Cardiac fibroblast (primary cell): ENCODE results near the gene CALHM1.
A peak's percentile ranks its signal among the peaks of the same experiment; 100 is the strongest.

ENCODE experiments used
- DNase-seq, 2 donors: peaks; one replicate each; pipeline versions ENCODE4 v3.0.0 to v3.0.0-alpha.2; 2010; ENCODE audit warnings: low read depth in 2 of 2
- H3K4me3 ChIP-seq, 2 donors: replicated peaks in 1 of 2; 1 replicate in 1 of 2; 2 replicates in 1 of 2; pipeline ENCODE4 v1.5.1; 2011; ENCODE audit warnings: low read depth in 2 of 2, low read length in 2 of 2, mild to moderate bottlenecking in 2 of 2, moderate library complexity in 1 of 2
- CTCF ChIP-seq: IDR thresholded peaks from one replicate; pipeline ENCODE4 v1.5.1; 2011; ENCODE audit warnings: low read depth, mild to moderate bottlenecking, low read length, inconsistent platforms

Gene CALHM1

GRCh38 chr10:103443475-103444185, 15.1 kb downstream of the CALHM1 start:
- no peak for DNase-seq
- no peak for TF ChIP-seq CTCF
- no peak overlapping the region for H3K4me3 ChIP-seq

GRCh38 chr10:103442031-103442461, 16.7 kb downstream of the CALHM1 start:
- peak; percentile 77 to 91 for DNase-seq
- H3K4me3 ChIP-seq, result no peak overlapping the region
- no peak for TF ChIP-seq CTCF

- no peak for TF ChIP-seq CTCF
- H3K4me3 ChIP-seq, result no peak overlapping the region
- DNase-seq, result no peak
Observed at GRCh38 chr10:103441611-103442010, 17.1 kb downstream of the CALHM1 start.

DNA sequence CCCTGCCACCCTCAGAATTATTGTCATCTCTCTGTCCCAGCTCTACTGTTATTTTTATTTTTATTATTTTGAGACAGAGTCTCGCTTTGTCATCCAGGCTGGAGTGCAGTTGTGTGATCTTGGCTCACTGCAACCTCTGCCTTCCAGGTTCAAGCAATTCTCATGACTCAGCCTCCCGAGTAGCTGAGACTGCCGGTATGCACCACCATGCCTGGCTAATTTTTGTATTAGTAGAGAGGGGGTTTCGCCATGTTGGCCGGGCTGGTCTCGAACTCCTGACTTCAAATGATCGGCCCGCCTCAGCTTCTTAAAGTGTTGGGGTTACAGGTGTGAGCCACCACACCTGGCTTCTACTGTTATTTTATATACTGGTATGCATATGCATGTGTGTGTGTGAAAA, 17.5 kb downstream of the CALHM1 start:
- no peak for TF ChIP-seq CTCF
- peak in 1 of 2 donors; percentile 47 for DNase-seq
- H3K4me3 ChIP-seq, result no peak overlapping the region

GRCh38 chr10:103440416-103440815, 18.3 kb downstream of the CALHM1 start:
- H3K4me3 ChIP-seq, result no peak overlapping the region
- TF ChIP-seq CTCF, result no peak
- no peak for DNase-seq

- no peak for TF ChIP-seq CTCF
- DNase-seq, result no peak
- H3K4me3 ChIP-seq, result no peak overlapping the region
Observed at GRCh38 chr10:103439776-103440175, 18.9 kb downstream of the CALHM1 start.

DNA sequence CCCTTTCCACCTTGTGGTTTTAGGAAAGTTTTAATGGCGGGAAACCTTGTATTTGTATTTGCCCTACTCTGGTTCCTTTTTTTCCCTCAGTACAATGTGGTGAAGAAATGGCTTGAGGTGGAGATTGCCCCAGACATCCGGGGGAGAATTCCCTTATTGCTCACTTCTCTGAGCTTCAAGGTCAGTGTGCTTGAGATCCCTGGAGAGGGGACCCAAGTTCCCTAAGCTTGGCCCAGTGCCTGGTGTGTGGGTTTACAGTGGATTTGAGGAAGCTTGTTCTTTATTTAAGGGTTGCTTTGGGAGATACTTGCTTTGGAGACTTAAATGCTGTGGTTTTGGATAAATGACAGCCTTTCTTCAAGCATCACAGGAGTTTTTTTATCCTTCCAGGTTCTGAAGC, 24.8 kb downstream of the CALHM1 start:
- no peak overlapping the region for H3K4me3 ChIP-seq
- TF ChIP-seq CTCF, result no peak
- peak; percentile 70 to 82 for DNase-seq
